ENCODE results near the gene ZNF133. TPM values are rescaled to one million over a fixed set of nuclear protein-coding genes. Genes with fewer than 3 reads are reported as not detected.
"Not testable (repeated sequence)": the region's sequence is repeated elsewhere in the genome, so short reads cannot be mapped to it uniquely, and the experiment has no call there.

The ZNF133 gene
- total RNA-seq, 4 donors from 2014 or later, result 10.9 to 18.9 (median 14.6) TPM

- H3K27me3 ChIP-seq, result peaks cover 0 to 16% (median 0%) of the 10 kb centered on the region in 4 donors
- DNase-seq (ENCODE audit: extremely low spot score), result no peak
- H3K4me3 ChIP-seq, result no peak overlapping the region
- no peaks in the 10 kb centered on the region for H3K4me1 ChIP-seq
- no peaks in the 10 kb centered on the region for H3K36me3 ChIP-seq
- WGBS, result 66% methylated on average over 5 of the region's 5 CpGs
- no peak for TF ChIP-seq CTCF (IDR thresholded peaks at IDR 0.05)
- no peak for TF ChIP-seq POLR2AphosphoS5 (IDR thresholded peaks at IDR 0.05)
- no peak for TF ChIP-seq EP300 (IDR thresholded peaks at IDR 0.05)
- TF ChIP-seq POLR2A (IDR thresholded peaks at IDR 0.05; ENCODE audit: low read depth), result no peak
- H3K27ac ChIP-seq (replicated peaks in 1 of 4), result no peak overlapping the region
- intact Hi-C loops (cut with DNase I), result no loop called here
- H3K9me3 ChIP-seq, result no peaks in the 10 kb centered on the region
Measured at GRCh38 chr20:18266282-18266681, 22.0 kb upstream of the ZNF133 start.

GRCh38 chr20:18267815-18268214 lies 20.5 kb upstream of the ZNF133 start:
- no peaks in the 10 kb centered on the region for H3K4me1 ChIP-seq
- H3K4me3 ChIP-seq, result no peak overlapping the region
- no peak overlapping the region for H3K27ac ChIP-seq (replicated peaks in 1 of 4)
- intact Hi-C loops (cut with DNase I), result no loop called here
- 29% methylated on average over 5 of the region's 7 CpGs for WGBS
- no peaks in the 10 kb centered on the region for H3K36me3 ChIP-seq
- TF ChIP-seq POLR2A (IDR thresholded peaks at IDR 0.05; ENCODE audit: low read depth), result no peak
- TF ChIP-seq POLR2AphosphoS5 (IDR thresholded peaks at IDR 0.05), result no peak
- TF ChIP-seq CTCF (IDR thresholded peaks at IDR 0.05), result no peak
- TF ChIP-seq EP300 (IDR thresholded peaks at IDR 0.05), result no peak
- DNase-seq (ENCODE audit: extremely low spot score), result no peak
- no peaks in the 10 kb centered on the region for H3K9me3 ChIP-seq
- H3K27me3 ChIP-seq, result peaks cover 0 to 21% (median 0%) of the 10 kb centered on the region in 4 donors

- Histone ChIP-seq H3K9me3 (no peaks in the 10 kb centered on the region), H3K4me1 (no peaks in the 10 kb centered on the region), H3K27me3 (peaks cover 0 to 32% (median 0%) of the 10 kb centered on the region in 4 donors), H3K27ac (replicated peaks in 1 of 4) (no peak overlapping the region), H3K4me3 (no peak overlapping the region), H3K36me3 (no peaks in the 10 kb centered on the region)
- 90% methylated on average over 2 of the region's 2 CpGs for WGBS
- no peak for DNase-seq (ENCODE audit: extremely low spot score)
- intact Hi-C loops (cut with DNase I), result no loop called here
- TF ChIP-seq EP300 (IDR thresholded peaks at IDR 0.05) (no peak), CTCF (IDR thresholded peaks at IDR 0.05) (no peak), POLR2AphosphoS5 (IDR thresholded peaks at IDR 0.05) (no peak), POLR2A (IDR thresholded peaks at IDR 0.05; ENCODE audit: low read depth) (no peak)
Measured at GRCh38 chr20:18271160-18271559, 17.2 kb upstream of the ZNF133 start.

GRCh38 chr20:18272451-18272850 lies 15.9 kb upstream of the ZNF133 start:
- Histone ChIP-seq H3K4me1 (peaks cover 0 to 3% (median 0%) of the 10 kb centered on the region in 4 donors), H3K27ac (replicated peaks in 1 of 4) (no peak overlapping the region), H3K4me3 (no peak overlapping the region), H3K9me3 (no peaks in the 10 kb centered on the region), H3K27me3 (peaks cover 0 to 31% (median 0%) of the 10 kb centered on the region in 4 donors), H3K36me3 (no peaks in the 10 kb centered on the region)
- intact Hi-C loops (cut with DNase I), result no loop called here
- TF ChIP-seq POLR2A (IDR thresholded peaks at IDR 0.05; ENCODE audit: low read depth) (no peak), CTCF (IDR thresholded peaks at IDR 0.05) (no peak), EP300 (IDR thresholded peaks at IDR 0.05) (no peak), POLR2AphosphoS5 (IDR thresholded peaks at IDR 0.05) (no peak)
- no peak for DNase-seq (ENCODE audit: extremely low spot score)
- 65% methylated on average over 6 of the region's 6 CpGs for WGBS

GRCh38 chr20:18273738-18274137 lies 14.6 kb upstream of the ZNF133 start:
- no peak for DNase-seq (ENCODE audit: extremely low spot score)
- no peaks in the 10 kb centered on the region for H3K36me3 ChIP-seq
- no peaks in the 10 kb centered on the region for H3K9me3 ChIP-seq
- H3K27me3 ChIP-seq, result peaks cover 0 to 19% (median 0%) of the 10 kb centered on the region in 4 donors
- no peak overlapping the region for H3K27ac ChIP-seq (replicated peaks in 1 of 4)
- H3K4me1 ChIP-seq, result peaks cover 0 to 3% (median 0%) of the 10 kb centered on the region in 4 donors
- no peak overlapping the region for H3K4me3 ChIP-seq
- TF ChIP-seq CTCF (IDR thresholded peaks at IDR 0.05), result no peak
- TF ChIP-seq POLR2AphosphoS5 (IDR thresholded peaks at IDR 0.05), result no peak
- no peak for TF ChIP-seq POLR2A (IDR thresholded peaks at IDR 0.05; ENCODE audit: low read depth)
- TF ChIP-seq EP300 (IDR thresholded peaks at IDR 0.05), result no peak
- intact Hi-C loops (cut with DNase I), result no loop called here

- peaks cover 0 to 37% (median 7%) of the 10 kb centered on the region in 4 donors for H3K27me3 ChIP-seq
- not testable (repeated sequence) for H3K4me3 ChIP-seq; DNase-seq (ENCODE audit: extremely low spot score); H3K4me1 ChIP-seq; H3K27ac ChIP-seq (replicated peaks in 1 of 4); H3K9me3 ChIP-seq; H3K36me3 ChIP-seq
- 91% methylated on average over 7 of the region's 7 CpGs for WGBS
- intact Hi-C loops (cut with DNase I), result loop anchor here (5.0 kb wide), 1 partner anchor 144 kb away; no protein-coding TSS in a partner anchor
Measured at GRCh38 chr20:18275960-18276359, 12.4 kb upstream of the ZNF133 start.
